H4 (cell line): ENCODE results near the gene ADAM12. TPM values are rescaled to one million over a fixed set of nuclear protein-coding genes. Genes with fewer than 3 reads are reported as not detected.
"Not testable (repeated sequence)": the region's sequence is repeated elsewhere in the genome, so short reads cannot be mapped to it uniquely, and the experiment has no call there.

Source experiments
- DNase-seq: peaks from one replicate; pipeline ENCODE4 v3.0.0-alpha.2; 2015; ENCODE audit warnings: low spot score
- total RNA-seq: library from RNA; depleted of rRNA; stranded (reverse); fragments of >200 nt; shearing (Covaris generic); gene quantifications from 2 replicates; pipeline ENCODE4 v1.2.3, GENCODE V29; 2014

ADAM12 gene
- total RNA-seq, 1 experiment from 2014 or later, result 2.0 TPM

- no peak for DNase-seq
These were observed 330.2 kb downstream of the ADAM12 start for GRCh38 chr10:126058104-126058503.

GRCh38 chr10:126057494-126057893 is 330.8 kb downstream of the ADAM12 start:
- DNase-seq, result no peak

GRCh38 chr10:126054191-126054590 is 334.1 kb downstream of the ADAM12 start:
- no peak for DNase-seq

- no peak for DNase-seq
These were observed 336.1 kb downstream of the ADAM12 start for GRCh38 chr10:126052171-126052570.

- no peak for DNase-seq
These were observed 338.2 kb downstream of the ADAM12 start for GRCh38 chr10:126049759-126050700.

GRCh38 chr10:126047749-126048148 is 340.5 kb downstream of the ADAM12 start:
- not testable (repeated sequence) for DNase-seq

- DNase-seq, result no peak
These were observed 341.4 kb downstream of the ADAM12 start for GRCh38 chr10:126046831-126047230.

- no peak for DNase-seq
These were observed 342.4 kb downstream of the ADAM12 start for GRCh38 chr10:126045861-126046260.

- DNase-seq, result no peak
These were observed 344.9 kb downstream of the ADAM12 start for GRCh38 chr10:126043389-126043788.

GRCh38 chr10:126042906-126043305 is 345.4 kb downstream of the ADAM12 start:
- DNase-seq, result no peak

GRCh38 chr10:126042354-126042753 is 345.9 kb downstream of the ADAM12 start:
- DNase-seq, result no peak

GRCh38 chr10:126041804-126042231 is 346.5 kb downstream of the ADAM12 start:
- DNase-seq, result peak; percentile 55

GRCh38 chr10:126041117-126041516 is 347.2 kb downstream of the ADAM12 start:
- no peak for DNase-seq

- no peak for DNase-seq
These were observed 350.3 kb downstream of the ADAM12 start for GRCh38 chr10:126037946-126038345.

- DNase-seq, result no peak
These were observed 351.8 kb downstream of the ADAM12 start for GRCh38 chr10:126036515-126036914.

GRCh38 chr10:126034586-126034985 is 353.7 kb downstream of the ADAM12 start:
- no peak for DNase-seq

- no peak for DNase-seq
These were observed 358.3 kb downstream of the ADAM12 start for GRCh38 chr10:126029999-126030398.

GRCh38 chr10:126027692-126028091 is 360.6 kb downstream of the ADAM12 start:
- DNase-seq, result no peak

GRCh38 chr10:126022841-126023240 is 365.4 kb downstream of the ADAM12 start:
- no peak for DNase-seq

GRCh38 chr10:126021833-126022500 is 366.3 kb downstream of the ADAM12 start:
- DNase-seq, result no peak

- DNase-seq, result peak; percentile 11
These were observed 370.2 kb downstream of the ADAM12 start for GRCh38 chr10:126017961-126018560.

GRCh38 chr10:126016882-126017281 is 371.4 kb downstream of the ADAM12 start:
- DNase-seq, result no peak
